ENCODE results near the gene SLF1. TPM values are rescaled to one million over a fixed set of nuclear protein-coding genes. Genes with fewer than 3 reads are reported as not detected.

Gene SLF1
- total RNA-seq, 1 donor from 2014 or later: 7.4 TPM

Other genes with a start within 250 kb of the SLF1 start
- 2.2 TPM for gene KIAA0825, start 65 bp upstream of the SLF1 start, total RNA-seq

Data from Right ventricle myocardium inferior (tissue), 1 donor.